NCI-H2171 (cell line): Measurements from ENCODE around the gene HSD17B2.
A peak's percentile ranks its signal among the peaks of the same experiment; 100 is the strongest.

Experiments
- DNase-seq: peaks from one replicate; lab custom pipeline; 2025; lab: John Stamatoyannopoulos, UW

Gene HSD17B2

GRCh38 chr16:82019535-82019934 lies 15.5 kb upstream of the HSD17B2 start:
- DNase-seq = no peak

- no peak for DNase-seq
Observed at GRCh38 chr16:82020051-82020450, 15.0 kb upstream of the HSD17B2 start.

- no peak for DNase-seq
Observed at GRCh38 chr16:82023206-82023605, 11.8 kb upstream of the HSD17B2 start.

GRCh38 chr16:82024316-82024715 lies 10.7 kb upstream of the HSD17B2 start:
- no peak for DNase-seq

GRCh38 chr16:82024883-82025282 lies 10.2 kb upstream of the HSD17B2 start:
- no peak for DNase-seq

GRCh38 chr16:82027629-82028064 lies 7.4 kb upstream of the HSD17B2 start:
- no peak for DNase-seq

- peak; percentile 12 for DNase-seq
Observed at GRCh38 chr16:82031116-82032084, 3.7 kb upstream of the HSD17B2 start.

GRCh38 chr16:82033006-82033405 lies 2.0 kb upstream of the HSD17B2 start:
- DNase-seq = no peak

GRCh38 chr16:82033683-82034300 lies 1.3 kb upstream of the HSD17B2 start:
- DNase-seq = no peak

GRCh38 chr16:82037251-82037650 lies 2.2 kb downstream of the HSD17B2 start:
- no peak for DNase-seq

GRCh38 chr16:82037666-82038065 lies 2.6 kb downstream of the HSD17B2 start:
- DNase-seq = no peak

GRCh38 chr16:82040296-82040695 lies 5.2 kb downstream of the HSD17B2 start:
- no peak for DNase-seq

GRCh38 chr16:82041542-82041941 lies 6.5 kb downstream of the HSD17B2 start:
- no peak for DNase-seq

- DNase-seq = no peak
Observed at GRCh38 chr16:82042144-82042543, 7.1 kb downstream of the HSD17B2 start.

- no peak for DNase-seq
Observed at GRCh38 chr16:82042846-82043245, 7.8 kb downstream of the HSD17B2 start.

GRCh38 chr16:82043680-82044584 lies 8.9 kb downstream of the HSD17B2 start:
- no peak for DNase-seq

GRCh38 chr16:82044585-82044911 lies 9.5 kb downstream of the HSD17B2 start:
- no peak for DNase-seq

GRCh38 chr16:82045465-82045864 lies 10.4 kb downstream of the HSD17B2 start:
- DNase-seq = no peak

GRCh38 chr16:82046541-82046940 lies 11.5 kb downstream of the HSD17B2 start:
- no peak for DNase-seq

- DNase-seq = no peak
Observed at GRCh38 chr16:82046941-82047340, 11.9 kb downstream of the HSD17B2 start.

GRCh38 chr16:82047374-82047773 lies 12.3 kb downstream of the HSD17B2 start:
- no peak for DNase-seq

- DNase-seq = no peak
Observed at GRCh38 chr16:82047787-82048186, 12.7 kb downstream of the HSD17B2 start.
